Colonic mucosa (tissue), 4 donors: ENCODE measurements around the gene CCL2. TPM values are rescaled to one million over a fixed set of nuclear protein-coding genes. Genes with fewer than 3 reads are reported as not detected.

Source experiments
- DNase-seq: peaks from one replicate; pipeline ENCODE4 v3.0.0-alpha.2; 2020
- H3K27ac ChIP-seq: fragments of 200-600 bp; one replicate; pipeline ENCODE4 v1.8.0; 2021
- H3K27me3 ChIP-seq: fragments of 200-600 bp; one replicate; pipeline ENCODE4 v1.8.0; 2021
- H3K36me3 ChIP-seq: fragments of 200-600 bp; one replicate; pipeline ENCODE4 v1.8.0; 2021
- H3K4me1 ChIP-seq: fragments of 200-600 bp; one replicate; pipeline ENCODE4 v1.8.0; 2021; ENCODE audit warnings: mild to moderate bottlenecking
- H3K4me3 ChIP-seq: fragments of 200-600 bp; one replicate; pipeline ENCODE4 v1.8.0; 2021
- H3K9ac ChIP-seq, 2 donors: one replicate each; pipeline ENCODE4 v1.7.0; 2013; ENCODE audit warnings: control low read depth in 2 of 2, low read depth in 2 of 2, low read length in 2 of 2
- H3K9me3 ChIP-seq: fragments of 200-600 bp; one replicate; pipeline ENCODE4 v1.8.0; 2021
- CTCF ChIP-seq: fragments of 200-600 bp; IDR thresholded peaks from one replicate; pipeline ENCODE4 v1.8.0; 2022; ENCODE audit warnings: antibody characterized with exemption, mild to moderate bottlenecking
- intact Hi-C: fragments of 100-400 bp; cut with DNase I; formaldehyde crosslinking; loops from one replicate; pipeline ENCODE4 v1.14.1; 2022
- total RNA-seq, 2 donors: library from RNA; stranded (reverse); fragmentation: NEBNext Ultra II Directional in 1 of 2; extraction: Animal tissue kit (Norgen Biotek cat#: 25700) in 1 of 2; gene quantifications; one replicate each; pipeline ENCODE4 v1.2.1, GENCODE V29; 2021
- donor health status: healthy.
- donor health status: DM: no; HTN: no; CAD: no.
- donor health status: DM: no; HTN: no; CAD: no.

Gene CCL2
- total RNA-seq, 2 donors from 2014 or later: 4.2 to 96.2 TPM

- DNase-seq: no peak
- no peak for TF ChIP-seq CTCF
- Histone ChIP-seq H3K4me1 (no peaks in the 10 kb centered on the region), H3K9me3 (no peaks in the 10 kb centered on the region), H3K9ac (no peak overlapping the region), H3K36me3 (no peaks in the 10 kb centered on the region), H3K27me3 (no peaks in the 10 kb centered on the region), H3K4me3 (no peak overlapping the region), H3K27ac (no peak overlapping the region)
- intact Hi-C loops: no loop called here
Measured at GRCh38 chr17:34303606-34304005, 48.5 kb downstream of the CCL2 start.

- no peak for TF ChIP-seq CTCF
- Histone ChIP-seq H3K36me3 (no peaks in the 10 kb centered on the region), H3K9ac (no peak overlapping the region), H3K4me1 (no peaks in the 10 kb centered on the region), H3K9me3 (no peaks in the 10 kb centered on the region), H3K4me3 (no peak overlapping the region), H3K27me3 (no peaks in the 10 kb centered on the region), H3K27ac (no peak overlapping the region)
- intact Hi-C loops: no loop called here
- DNase-seq: no peak
Measured at GRCh38 chr17:34305061-34305460, 50.0 kb downstream of the CCL2 start.

GRCh38 chr17:34305606-34306005, 50.5 kb downstream of the CCL2 start:
- Histone ChIP-seq H3K27me3 (no peaks in the 10 kb centered on the region), H3K36me3 (no peaks in the 10 kb centered on the region), H3K4me3 (no peak overlapping the region), H3K9me3 (no peaks in the 10 kb centered on the region), H3K4me1 (no peaks in the 10 kb centered on the region), H3K9ac (no peak overlapping the region), H3K27ac (no peak overlapping the region)
- TF ChIP-seq CTCF: no peak
- DNase-seq: no peak
- intact Hi-C loops: no loop called here

- Histone ChIP-seq H3K27ac (no peak overlapping the region), H3K9me3 (no peaks in the 10 kb centered on the region), H3K36me3 (no peaks in the 10 kb centered on the region), H3K4me3 (no peak overlapping the region), H3K27me3 (no peaks in the 10 kb centered on the region), H3K4me1 (no peaks in the 10 kb centered on the region), H3K9ac (no peak overlapping the region)
- intact Hi-C loops: no loop called here
- no peak for DNase-seq
- peak; percentile 13 for TF ChIP-seq CTCF
Measured at GRCh38 chr17:34306466-34306865, 51.4 kb downstream of the CCL2 start.

Other genes with a start within 250 kb of the CCL2 start
- under 1 TPM in 1 of 2 donors, not detected in 1; 0.72 TPM for gene CCL7, start 14.9 kb downstream of the CCL2 start, total RNA-seq
- gene CCL11, start 30.5 kb downstream of the CCL2 start, total RNA-seq: 10 to 100 TPM in 1 of 2 donors, under 1 TPM in 1; 0.25 to 10.9 TPM
- 1 to 10 TPM in 1 of 2 donors, under 1 TPM in 1; 0.94 to 5.9 TPM for gene CCL8, start 64.2 kb downstream of the CCL2 start, total RNA-seq
- gene CCL13, start 101.2 kb downstream of the CCL2 start, total RNA-seq: 1 to 10 TPM in 1 of 2 donors, under 1 TPM in 1; 0.82 to 4.9 TPM
- not detected for gene CCL1, start 107.9 kb downstream of the CCL2 start, total RNA-seq